NCI-H2227 (cell line): Measurements from ENCODE around the gene NUDT21.
"Not testable (repeated sequence)": the region's sequence is repeated elsewhere in the genome, so short reads cannot be mapped to it uniquely, and the experiment has no call there.

Experiments
- DNase-seq: peaks from one replicate; lab custom pipeline; 2025; ENCODE audit not compliant: unreplicated experiment; lab: John Stamatoyannopoulos, UW

NUDT21 gene

DNA sequence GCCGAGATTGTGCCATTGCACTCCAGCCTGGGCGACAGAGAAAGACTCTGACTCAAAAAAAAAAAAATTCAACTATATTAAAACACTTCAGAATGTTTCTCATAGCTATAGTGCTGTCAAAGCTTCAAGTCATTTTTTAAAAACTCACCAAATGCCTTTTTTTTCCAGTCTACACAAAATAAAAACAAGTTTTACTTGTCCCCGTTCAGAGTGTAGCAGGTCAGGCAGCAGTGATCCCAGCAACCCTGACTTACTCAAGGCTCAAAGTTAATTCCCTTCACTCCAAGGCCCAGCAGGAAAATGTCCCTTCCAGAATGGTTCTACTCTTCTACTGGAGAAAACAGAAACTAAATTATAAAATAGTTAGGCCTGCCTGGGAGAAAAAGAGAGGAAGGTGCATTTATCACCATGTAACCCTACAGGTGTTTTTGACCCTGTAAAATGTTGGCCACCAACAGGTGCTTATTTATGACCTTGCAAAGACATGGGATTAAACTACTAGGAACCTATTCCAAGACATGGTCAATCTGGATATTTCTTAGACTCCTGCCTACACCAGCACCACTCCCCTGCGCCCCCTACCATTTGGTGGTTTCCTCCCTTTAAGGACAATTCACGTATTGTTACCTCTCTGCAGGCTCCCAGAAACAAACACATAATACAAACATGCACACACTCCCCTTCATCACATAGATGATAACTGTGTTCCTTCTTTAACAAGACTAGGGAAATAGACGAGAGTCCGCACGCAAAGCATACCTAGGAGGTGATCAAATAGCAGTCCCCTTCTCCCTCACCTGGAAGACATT is 31.2 kb downstream of the NUDT21 start:
- DNase-seq, result no peak

DNA sequence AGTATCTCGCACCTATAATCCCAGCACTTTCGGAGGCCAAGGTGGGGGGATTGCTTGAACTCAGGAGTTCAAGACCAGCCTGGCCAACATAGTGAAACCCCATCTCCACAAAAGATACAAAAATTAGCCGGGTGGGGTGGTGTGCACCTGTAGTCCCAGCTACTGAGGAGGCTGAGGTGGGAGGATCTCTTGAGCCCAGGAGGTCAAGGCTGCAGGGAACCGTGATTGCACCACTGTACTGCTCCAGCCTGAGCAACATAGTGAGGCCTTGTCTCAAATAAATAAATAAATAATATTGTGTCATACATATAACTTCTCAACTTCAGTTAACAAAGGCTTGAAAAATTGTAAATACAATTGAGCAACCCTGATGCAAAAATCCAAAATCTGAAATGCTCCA is 34.0 kb downstream of the NUDT21 start:
- no peak for DNase-seq

DNA sequence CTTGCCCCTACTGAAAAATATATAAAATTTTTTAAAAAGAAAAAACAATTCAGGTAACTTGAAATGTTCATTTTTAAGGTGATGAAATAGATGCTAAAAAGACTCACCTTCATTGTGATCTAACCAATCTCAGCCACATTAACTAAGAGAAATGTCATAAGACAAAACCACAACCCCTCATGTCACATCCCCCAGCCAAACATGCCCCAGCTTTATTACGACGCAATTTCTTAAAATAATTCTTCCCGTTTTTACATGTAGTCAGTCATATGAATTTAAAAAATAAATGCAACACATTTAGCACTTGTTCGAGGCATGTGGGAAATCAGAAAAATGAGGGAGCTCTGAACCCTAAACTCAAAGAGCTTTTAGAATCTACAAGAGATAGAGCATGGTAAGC is 35.3 kb downstream of the NUDT21 start:
- no peak for DNase-seq

DNA sequence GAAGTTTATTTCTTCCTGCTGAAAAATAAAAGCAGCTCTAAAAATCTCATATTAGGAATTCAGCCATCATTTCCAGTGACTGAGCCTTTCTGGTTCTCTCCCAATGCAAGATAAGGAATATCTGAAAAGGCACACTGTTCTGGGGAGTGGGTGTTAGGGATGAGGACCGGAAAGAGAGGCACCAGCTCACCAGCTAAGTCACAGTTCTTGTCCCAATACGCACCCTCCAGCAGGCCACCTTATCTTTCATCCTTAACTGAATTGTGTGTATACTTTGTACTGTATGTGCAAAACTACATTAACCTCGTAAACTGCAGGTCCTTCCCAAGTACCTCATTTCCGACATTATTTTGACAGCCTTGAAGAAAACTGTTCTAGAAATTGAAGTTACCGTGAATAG is 36.8 kb downstream of the NUDT21 start:
- no peak for DNase-seq

DNA sequence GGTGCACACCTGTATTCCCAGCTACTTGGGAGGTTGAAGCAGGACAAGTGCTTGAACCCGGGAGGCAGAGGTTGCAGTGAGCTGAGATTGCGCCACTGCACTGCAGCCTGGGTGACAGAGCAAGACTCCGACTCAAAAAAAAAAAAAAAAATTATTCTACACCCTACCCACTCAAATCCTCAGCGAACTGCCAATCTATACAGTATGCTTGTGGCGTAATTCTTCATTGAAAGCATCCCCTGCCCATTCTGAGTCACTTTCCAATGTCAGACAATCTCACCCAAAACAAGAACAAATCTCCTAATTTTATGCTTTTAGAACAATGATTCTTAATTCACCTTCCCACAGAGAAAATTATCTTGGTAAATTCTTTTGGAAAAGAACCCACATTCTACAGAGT is 37.8 kb downstream of the NUDT21 start:
- no peak for DNase-seq

DNA sequence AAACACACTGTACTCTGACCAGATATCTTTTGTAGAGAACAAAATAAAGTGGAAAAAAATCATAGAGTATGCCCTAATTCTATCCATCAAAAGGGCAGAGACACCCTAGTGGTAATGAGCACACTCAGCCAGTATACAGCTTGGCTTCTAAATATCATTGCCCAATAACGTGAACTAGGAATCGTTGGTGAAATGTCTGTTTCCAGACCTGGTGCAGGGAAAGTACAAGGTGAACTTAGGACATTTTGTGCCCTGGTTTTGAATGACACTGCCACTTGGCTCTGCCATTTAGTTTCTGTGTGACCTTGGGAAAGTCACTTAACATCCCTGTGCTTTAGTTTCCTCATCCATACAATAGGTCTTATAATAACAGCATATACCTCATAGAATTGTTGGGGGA is 39.5 kb downstream of the NUDT21 start:
- no peak for DNase-seq

DNA sequence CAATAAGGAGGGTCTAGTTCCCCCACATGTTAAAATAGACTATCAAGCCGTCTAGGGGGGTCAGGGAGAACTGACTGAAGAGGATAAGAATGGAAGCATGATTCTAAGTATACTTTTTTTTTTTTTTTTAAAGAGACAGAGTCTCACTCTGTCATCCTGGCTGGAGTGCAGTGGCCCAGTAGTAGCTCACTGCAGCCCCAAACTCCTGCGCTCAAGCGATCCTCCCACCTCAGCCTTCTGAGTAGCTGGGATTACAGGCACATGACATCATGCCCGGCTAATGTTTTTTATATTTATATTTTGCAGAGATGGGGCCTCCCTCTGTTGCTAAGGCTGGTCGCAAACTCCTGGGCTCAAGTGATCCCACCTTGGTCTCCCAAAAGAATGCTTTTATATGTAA is 40.0 kb downstream of the NUDT21 start:
- DNase-seq, result no peak

DNA sequence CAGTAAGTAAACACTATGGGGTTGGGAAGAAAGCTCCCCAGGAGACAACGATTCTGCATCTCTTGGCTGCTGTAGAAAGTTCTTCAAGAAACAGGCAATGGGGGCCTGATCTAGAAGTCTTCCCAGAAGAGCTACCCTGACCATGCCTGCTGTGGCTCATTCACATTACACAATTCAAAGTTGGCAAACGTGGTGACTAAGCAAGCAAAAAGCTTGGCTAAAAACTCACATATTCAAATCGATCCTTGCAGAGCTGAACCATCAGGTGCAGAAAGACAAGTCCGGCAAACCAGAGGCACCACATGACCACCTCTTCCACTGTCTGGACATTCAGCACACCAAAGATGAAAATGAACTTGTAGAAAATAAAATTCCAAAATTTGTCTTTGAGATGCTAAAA is 41.9 kb downstream of the NUDT21 start:
- DNase-seq, result no peak

DNA sequence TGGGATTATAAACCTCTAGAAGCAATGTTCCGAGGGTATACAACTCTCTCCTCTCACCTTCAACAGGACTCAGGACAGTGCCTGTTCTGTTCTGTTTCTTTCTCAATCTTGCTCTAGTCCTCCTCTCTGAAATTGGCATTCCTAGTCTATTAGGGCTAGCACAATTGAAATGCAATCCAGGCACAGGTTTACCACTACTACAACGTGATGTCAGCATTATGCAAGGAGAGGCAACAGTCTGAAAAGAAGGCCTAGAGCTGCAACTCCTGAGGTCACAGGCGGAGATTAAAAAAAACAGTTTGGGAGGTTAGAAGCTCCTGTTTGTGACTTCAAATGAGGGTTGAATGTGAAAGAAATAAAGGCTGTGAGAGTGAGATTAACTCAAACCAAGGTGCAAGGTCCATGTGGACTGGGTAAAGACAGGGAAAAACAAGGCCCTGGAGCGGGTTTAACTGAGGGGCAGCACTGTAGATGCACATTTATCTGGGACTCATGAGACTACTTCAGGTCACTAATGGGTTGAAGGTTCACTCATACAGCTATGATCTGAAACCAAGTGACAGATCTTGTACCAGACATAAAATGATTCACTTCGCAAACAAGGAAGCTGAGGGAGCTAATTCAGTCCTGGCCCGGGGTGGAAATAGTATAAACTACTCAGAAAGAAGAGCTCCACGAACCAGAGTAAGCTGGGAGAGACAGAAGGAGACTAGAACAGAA is 42.6 kb downstream of the NUDT21 start:
- DNase-seq, result no peak

DNA sequence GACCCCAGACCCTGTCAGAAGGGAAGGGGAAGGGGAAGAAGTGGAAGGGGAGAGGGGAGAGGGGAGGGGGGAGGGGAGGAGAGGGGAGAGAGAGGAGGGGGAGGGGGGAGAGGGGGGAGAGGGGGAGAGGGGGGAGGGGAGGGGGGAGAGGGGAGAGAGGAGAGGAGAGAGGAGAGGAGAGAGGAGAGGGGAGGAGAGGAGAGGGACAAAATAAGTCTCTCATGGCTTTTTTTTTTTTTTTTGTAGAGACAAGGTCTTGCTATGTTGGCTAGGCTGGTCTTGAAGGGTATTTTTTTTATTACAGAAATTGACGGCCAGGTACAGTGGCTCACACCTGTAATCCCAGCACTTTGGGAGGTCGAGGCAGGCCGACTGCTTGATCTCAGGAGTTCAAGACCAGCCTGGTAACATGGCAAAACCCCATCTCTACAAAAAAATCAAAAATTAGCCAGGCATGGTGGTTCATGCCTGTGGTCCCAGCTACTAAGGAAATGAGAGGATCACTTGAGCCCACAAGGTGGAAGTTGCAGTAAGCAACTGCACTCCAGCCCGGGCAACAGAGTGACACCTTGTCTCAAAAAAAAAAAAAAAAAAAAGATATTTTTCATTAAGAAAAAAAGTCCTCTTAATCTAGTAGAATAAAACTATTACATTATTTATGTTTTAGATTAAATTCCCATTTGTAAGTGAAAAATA is 45.0 kb downstream of the NUDT21 start:
- DNase-seq, result no peak

DNA sequence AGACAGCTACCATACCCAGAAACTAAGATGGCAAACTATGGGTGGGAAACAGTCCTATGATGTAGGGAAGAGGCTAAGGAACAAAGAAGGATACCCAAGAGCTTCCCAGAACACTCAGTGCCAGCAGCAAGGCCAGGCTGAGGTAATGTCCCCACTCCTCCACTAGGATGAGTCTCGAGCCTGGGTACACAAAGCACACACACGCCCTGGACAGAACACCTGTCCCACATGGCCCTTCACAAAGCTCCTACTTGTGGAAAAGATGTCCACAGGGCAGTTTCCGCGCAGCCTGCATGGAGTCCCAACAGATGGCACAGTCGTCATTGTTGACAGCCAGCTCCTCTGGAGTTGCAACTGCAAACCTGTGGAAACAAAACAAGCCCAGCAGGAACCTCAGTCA is 49.6 kb downstream of the NUDT21 start:
- peak; percentile 1 for DNase-seq

DNA sequence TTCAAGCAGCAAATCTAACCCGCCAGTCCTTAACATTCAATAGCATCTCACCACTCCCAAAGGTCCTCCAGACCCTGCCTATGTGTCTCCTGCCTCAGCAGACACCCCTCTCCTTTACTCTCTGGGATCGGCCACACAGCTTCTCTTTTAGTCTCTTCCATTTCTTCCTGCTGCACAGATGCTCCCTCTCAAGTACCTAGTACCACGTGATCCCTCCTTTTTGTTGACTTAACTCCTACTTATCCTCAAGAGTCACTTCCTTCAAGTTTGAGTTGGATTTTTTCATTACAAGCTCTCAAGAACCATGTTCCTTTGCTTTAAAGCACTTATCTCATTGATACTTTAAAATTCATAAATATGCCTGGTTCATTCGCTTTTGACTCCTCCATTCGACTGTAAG is 50.7 kb downstream of the NUDT21 start:
- DNase-seq, result peak; percentile 12

DNA sequence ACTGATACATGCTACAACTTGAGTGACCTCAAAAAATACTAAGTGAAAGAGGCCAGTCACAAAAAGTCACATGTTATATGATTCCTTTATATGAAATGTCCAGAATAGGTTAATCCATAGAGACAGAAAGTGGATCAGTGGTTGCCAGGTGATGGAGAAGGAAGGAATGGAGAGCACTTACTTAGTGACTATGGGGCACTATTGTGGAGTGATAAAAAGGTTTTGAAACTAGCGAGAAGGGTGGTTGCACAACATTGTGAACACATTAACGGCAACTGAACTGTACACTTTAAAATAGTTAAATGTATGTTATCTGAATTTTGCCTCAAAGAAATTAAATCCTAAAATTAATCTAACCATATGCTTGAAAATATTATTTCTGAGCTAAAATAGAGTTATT is 51.6 kb downstream of the NUDT21 start:
- DNase-seq, result no peak

DNA sequence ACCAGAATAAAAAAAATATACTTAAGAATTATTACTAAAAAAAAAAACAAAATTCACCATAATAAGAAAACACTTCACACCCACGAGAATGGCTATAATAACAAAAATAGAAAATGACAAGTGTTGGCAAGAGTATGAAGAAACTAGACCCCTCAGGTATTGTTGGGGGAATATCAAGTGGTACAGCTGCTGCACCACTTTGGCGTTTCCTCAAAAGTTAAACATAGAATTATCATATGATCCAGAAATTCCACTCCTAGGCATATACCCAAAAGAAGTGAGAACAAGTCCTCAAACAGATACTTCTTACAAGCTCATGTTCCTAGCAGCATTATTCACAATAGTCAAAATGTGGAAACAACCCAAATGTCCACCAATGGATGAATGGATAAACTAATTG is 52.1 kb downstream of the NUDT21 start:
- no peak for DNase-seq

DNA sequence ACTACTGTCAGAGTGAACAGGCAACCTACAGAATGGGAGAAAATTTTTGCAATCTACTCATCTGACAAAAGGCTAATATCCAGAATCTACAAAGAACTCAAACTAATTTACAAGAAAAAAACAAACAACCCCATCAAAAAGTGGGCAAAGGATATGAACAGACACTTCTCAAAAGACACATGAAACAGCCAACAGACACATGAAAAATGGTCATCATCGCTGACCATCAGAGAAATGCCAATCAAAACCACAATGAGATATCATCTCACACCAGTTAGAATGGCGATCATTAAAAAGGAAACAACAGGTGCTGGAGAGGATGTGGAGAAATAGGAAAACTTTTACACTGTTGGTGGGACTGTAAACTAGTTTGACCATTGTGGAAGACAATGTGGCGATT is 54.4 kb downstream of the NUDT21 start:
- not testable (repeated sequence) for DNase-seq

DNA sequence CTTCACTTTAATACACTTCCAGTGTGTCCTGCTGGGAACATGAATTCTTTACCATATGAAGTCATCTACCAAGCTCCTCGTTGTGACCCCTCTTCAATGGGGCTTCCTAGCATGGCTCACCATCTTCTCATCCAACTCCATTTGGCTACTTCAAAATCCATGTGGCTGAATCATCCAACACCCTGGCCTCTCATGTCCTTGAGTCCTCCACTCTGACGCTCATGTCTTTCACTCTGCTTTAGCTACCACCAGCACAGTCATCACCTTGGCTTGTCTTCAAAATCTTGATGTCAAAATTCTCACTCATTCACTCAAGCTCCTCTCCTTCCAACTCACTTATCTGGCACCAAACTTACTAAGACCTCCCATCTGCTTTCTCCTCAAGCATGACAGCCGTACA is 61.6 kb downstream of the NUDT21 start:
- no peak for DNase-seq

DNA sequence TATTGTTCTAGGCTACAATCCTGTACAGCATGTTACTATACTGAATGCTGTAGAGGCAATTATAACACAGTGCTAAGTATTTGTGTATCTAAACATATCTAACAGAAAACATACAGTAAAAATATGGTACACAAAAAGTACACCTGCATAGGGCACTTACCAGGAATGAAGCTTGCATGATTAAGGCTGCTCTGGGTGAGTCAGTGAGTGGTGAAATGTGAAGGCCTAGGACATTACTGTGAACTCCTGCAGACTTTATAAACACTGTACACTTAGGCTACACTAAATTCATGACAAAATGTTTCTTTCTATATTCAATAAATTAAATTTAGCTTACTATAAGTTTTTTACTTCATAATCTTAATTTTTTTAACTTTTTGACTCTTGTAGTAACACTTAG is 62.9 kb downstream of the NUDT21 start:
- no peak for DNase-seq

DNA sequence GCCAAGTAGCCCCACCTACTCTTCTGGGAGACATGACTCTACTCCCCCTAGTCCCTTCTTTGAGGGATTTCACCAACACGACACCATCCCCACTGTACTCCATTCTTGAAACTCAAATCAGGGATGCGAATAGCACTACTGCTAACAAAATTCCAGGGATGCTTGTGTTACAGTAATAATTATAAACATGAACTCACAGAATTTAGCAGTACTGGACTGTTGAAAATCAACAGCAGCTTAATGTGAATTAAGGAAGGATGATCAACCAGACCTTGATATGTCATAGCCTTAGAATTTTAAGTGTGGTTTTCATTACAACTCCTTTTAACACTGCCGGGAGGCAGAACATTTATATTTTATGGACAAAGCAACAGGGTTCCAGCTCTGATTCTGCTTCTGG is 63.7 kb downstream of the NUDT21 start:
- DNase-seq, result no peak

DNA sequence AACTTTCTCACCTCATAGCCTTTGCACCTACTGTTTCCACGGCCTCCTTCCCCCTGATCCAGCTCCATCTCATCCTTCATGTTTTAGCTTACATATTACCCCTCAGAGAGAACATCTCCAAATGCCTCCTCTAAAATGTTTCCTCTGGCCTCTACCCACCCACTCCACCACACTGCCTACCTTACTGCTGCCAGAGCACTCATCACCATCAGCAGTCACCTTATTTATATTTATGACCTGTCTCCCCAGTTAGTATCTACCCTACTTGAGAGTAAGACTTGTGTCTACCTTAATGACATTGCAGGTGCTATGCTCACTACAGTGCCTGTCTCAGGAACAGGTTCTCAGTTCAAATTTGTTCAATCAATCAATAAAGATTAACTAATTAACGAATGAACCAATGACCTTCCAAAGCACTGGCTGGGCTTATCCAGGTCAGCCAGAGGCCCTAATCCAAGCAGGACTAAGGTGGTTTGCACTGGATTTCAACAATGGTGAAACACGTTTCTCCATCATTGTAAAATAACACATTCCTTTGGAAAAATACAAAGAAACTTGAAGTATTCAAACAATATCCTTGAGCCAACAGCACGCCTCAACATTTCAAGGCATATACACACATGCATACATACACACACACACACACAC is 66.9 kb downstream of the NUDT21 start:
- no peak for DNase-seq

DNA sequence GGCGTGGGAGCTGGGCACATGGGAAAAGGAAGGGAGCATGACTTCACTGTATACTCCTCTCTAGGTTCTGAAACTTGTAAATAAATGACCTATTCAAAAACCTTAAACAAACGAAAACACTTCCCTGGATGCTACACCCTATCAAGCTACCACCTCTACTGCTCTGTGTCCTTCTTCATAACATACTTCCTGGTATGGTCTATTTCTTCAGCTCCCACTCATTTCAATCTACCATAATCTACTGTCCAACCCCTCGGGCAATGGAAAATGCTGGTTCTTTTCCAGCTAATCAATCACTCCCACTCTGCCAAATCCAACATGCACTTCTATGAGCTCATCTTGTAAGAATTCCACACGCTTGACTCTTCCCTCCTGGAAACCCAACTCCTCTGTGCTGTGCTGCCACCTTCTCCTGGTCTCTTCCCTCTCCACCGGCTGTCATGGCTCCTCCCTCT is 68.2 kb downstream of the NUDT21 start:
- no peak for DNase-seq

DNA sequence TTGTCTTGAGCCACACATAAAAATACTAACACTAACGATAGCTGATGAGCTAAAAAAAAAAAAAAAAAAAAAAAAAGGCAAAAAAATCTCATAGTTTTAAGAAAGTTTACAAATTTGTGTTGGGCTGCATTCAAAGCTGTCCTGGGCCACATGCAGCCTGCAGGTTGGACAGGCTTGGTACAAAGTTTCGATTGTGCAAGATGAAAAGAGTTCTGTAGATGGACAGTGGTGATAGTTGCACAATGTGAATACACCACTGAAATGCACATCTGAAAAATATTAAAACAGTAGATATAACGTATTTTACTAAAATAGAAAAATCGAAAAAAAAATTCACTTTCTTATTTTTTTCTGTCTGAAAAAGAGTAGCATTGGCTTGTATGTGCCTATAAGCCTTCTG is 68.7 kb downstream of the NUDT21 start:
- no peak for DNase-seq
